GM21390 (cell line): ENCODE data around the gene LRP5.
"Not testable (repeated sequence)": the region's sequence is repeated elsewhere in the genome, so short reads cannot be mapped to it uniquely, and the experiment has no call there.

ENCODE experiments used
- ATAC-seq: cut with Tn5 transposase; IDR thresholded peaks from one replicate; pipeline ENCODE4 v1.9.1; 2021; ENCODE audit not compliant: unreplicated experiment

LRP5 gene

DNA sequence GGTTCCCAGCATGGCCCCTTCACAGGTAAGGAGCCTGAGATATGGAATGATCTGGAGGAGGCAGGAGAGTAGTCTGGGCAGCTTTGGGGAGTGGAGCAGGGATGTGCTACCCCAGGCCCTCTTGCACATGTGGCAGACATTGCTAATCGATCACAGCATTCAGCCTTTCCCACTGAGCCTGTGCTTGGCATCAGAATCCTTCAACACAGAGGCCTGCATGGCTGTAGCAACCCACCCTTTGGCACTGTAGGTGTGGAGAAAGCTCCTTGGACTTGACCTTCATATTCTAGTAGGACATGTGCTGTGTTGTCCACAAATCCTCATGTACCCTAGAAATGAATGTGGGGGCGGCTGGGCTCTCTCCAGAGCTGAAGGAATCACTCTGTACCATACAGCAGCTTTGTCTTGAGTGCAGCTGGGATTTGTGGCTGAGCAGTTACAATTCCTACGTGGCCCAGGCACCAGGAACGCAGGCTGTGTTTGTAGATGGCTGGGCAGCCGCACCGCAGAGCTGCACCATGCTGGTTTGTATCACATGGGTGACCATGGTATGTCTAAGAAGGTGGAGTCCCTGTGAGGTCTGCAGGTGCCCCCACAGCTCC is 126.4 kb downstream of the LRP5 start:
- ATAC-seq, result no peak

DNA sequence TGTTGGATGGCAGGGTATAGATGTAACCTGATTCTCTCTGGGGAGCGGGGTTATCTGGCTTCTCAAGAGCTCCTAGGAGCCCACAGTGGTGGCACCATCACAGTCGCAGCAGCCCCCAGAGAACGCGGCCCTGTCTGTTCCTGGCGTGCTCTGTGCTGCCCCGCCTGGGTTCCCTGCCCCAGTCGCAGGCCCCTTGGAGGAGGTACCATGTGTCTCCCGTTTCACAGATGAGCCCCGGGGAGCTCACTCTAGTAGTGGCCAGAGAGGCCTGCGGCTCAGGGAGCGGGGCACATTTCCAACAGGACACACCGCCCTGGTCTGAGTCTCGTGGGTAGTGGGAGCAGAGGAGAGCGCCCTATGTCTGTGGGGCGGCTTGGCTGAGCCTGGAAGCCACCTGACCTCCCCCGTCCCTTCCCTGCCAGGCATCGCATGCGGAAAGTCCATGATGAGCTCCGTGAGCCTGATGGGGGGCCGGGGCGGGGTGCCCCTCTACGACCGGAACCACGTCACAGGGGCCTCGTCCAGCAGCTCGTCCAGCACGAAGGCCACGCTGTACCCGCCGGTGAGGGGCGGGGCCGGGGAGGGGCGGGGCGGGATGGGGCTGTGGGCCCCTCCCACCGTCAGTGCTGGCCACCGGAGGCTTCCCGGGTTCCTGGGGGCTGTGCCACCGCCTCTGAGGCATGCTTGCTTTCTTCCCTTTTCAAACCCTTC is 127.1 kb downstream of the LRP5 start:
- no peak for ATAC-seq

DNA sequence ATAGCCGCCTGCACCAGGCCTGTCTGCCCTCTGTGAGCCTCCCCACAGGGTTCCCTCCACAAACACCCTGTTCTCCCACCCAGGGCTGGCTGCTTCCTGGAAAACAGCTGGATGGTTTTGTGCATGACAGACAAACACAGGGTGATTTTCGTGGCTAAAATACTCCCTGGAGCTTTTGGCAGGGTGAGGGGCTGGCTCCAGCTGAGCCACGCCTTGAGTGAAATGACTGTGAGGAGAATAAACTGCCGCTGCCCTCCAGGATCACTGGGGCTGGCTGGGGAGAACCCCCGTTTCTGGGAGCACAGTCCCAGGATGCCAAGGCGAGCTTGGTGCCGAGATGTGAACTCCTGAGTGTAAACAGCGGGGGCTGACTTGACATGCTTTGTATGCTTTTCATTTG is 127.8 kb downstream of the LRP5 start:
- no peak for ATAC-seq

DNA sequence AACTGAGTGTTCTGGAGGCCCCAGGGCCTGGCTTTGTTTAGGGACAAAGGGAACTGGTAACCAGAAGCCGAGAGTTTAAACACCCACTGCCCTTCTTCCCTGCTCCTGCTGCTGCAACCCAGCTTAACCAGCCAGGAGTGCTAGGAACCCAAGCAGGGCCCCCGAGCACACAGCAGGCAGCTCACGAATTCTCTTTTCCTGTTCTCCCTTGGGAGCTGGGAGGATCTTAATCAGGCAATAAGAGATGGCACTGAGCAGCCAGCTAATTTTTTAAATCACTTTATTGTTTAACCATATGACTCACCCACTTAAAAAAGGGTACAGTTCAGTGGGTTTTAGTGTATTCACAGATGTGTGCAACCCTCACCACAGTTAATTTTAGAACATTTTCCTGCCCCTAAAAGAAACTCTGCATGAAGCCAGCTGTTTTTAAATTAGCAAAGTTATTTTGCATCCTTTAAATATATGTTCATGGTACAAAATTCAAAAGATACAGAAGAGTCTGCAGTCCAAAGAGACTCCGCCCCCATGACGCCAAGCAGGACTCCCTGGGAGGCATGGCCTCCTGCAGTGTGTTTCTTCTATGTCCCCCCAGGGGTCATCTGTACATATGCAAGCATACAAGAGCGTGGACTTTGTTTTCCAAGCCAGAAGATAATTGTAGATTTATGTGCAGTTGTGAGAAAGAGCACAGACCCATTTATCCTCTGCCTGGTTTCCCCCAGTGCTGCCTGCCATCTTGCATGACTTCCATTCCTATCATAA is 129.3 kb downstream of the LRP5 start:
- no peak for ATAC-seq

DNA sequence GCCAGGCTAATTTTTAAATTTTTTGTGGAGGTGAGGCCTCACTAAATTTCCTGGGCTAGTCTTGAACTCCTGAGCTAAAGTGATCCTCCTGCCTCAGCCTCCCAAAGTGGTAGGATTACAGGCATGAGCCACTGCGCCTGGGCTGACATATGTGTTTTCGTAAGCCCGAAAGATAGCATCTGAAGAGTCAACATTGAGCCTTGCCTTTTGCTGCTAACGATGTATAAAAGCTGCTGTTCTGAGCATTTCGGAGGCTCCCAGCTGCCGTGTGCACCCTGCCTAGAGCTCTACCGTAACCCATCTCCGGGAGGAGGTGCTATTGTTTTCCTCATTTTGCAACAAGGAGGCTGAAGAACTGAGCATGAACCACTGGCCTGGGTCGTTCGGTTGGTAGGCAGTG is 130.0 kb downstream of the LRP5 start:
- no peak for ATAC-seq

DNA sequence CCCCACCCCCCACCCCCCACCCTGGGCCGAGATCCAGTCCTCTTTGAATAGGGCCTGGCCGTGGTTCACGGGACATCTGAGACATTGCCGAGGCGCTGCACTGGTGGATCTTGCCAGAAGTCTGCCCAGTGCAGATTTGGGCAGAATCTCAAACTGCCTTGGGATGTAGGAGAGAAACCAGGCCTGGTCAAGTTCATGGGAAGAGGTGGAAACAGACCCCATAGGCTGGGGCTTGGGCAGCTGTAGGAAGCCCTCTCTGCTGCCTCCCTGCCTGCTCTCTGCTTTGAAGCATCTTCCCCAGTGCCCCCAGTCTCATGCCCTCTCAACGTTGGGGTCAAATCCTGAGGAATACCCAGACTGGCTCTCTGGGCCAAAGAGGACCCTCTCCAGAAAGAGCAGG is 132.2 kb downstream of the LRP5 start:
- no peak for ATAC-seq

DNA sequence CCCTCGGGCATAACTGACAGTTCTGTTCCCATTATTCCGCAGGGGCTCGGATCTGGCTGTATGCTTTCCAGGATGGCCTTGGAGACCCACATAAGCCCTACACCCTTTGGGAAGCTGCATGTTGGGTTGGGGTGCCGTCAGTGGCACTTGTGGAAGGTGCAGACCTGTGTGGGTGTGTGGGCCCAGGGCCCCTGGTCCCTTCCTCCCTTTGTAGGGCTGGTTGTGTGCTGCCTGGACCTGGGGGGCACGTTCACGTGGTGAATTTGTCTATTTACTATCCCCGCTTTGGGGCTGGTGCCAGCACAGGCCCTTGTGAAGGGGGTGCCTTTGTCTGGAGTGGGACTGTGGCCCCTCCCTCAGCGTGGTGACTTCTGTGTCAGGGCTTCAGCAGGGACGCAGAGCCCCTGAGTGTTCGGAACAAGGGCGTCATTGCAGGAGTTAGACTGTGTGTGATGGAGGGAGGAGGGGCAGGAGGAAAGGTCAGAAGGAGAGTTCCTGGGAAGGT is 133.2 kb downstream of the LRP5 start:
- ATAC-seq, result no peak

DNA sequence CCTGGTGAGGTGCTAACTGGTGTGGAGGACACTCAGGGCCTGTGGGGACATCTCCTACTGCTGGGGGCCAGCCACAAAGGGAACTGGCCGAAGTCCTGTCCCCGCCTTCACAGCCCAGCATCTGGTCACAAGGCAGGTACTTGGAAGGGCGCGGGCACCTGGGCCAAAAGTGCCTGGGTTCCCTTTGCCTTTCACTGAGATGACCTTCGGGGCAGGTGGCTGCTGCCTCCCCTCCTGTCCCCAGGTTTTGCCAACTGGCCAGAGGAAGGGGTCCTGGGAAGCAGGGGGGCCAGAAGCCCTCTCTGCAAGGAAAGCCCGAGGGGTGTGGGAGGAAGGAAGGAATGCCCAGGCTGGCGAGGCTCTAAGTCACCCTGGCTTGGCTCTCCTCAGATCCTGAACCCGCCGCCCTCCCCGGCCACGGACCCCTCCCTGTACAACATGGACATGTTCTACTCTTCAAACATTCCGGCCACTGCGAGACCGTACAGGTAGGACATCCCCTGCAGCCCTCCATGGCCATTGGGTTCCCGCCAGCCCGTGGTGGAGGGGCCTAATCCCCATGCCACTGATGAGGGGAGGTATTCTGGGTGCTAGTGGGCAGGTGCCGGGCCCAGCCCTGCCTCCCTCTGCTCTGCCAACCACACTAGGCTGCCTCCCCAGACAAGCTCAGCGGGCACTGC is 133.8 kb downstream of the LRP5 start:
- no peak for ATAC-seq

DNA sequence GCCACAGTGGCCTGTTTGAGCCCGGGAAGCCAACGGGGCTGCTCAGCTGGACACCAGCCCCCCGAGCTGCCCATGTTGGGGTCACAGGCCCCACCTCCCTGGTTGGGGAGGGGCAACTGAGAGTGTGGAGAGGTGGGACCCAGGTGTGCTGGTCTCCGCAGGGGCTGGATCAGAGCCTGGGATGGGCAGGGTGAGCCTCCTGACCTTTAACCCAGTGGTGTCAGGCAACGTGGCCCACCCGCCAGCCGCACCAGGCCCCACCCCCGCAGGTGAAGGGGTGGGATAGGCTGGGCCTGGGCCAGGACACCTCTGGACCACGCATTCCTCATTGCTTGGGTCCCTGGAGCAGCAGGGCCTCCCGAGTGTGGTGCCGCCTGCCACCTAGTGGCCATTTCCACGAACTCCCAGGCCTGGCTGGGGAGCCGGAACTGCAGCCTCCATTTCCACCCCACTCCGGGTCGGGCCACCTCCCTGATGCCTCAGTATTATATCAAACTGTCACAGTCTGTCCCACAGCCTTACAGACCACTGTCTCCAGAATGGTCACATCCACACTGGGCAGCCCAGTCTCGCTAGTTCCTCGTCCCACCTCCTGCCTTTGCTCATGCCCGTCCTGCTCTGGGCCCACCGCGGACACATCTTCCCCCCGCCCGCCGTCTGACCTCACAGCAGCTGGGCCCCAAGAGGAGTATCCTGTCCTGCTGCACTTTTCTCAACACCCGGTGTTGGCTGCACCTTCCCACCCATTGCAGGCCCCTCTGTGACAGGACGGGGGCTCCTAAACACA is 134.8 kb downstream of the LRP5 start:
- peak; percentile 67 for ATAC-seq

DNA sequence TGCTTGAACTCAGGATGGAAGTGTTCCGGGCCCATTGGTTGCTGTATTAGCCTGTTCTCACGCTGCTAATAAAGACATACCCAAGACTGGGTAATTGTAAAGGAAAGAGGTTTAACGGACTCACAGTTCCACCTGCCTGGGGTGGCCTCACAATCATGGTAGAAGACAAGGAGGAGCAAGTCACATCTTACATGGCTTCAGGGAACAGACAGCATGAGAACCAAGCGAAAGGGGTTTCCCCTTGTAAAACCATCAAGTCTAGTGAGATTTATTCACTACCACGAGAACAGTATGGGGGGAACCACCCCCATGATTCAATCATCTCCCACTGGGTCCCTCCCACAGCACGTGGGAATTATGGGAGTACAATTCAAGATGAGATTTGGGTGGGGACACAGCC is 135.5 kb downstream of the LRP5 start:
- not testable (repeated sequence) for ATAC-seq

DNA sequence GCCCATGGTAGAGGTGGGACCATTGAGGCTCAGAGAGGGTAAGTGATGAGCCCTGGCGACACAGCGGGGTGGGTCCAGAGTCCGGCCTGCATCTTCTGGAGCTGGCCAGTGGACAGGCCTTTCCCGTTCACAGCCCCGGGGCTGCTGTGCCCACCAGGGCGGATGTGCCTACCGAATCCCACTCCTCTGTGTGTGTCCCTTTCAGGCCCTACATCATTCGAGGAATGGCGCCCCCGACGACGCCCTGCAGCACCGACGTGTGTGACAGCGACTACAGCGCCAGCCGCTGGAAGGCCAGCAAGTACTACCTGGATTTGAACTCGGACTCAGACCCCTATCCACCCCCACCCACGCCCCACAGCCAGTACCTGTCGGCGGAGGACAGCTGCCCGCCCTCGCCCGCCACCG is 136.2 kb downstream of the LRP5 start:
- ATAC-seq, result no peak

DNA sequence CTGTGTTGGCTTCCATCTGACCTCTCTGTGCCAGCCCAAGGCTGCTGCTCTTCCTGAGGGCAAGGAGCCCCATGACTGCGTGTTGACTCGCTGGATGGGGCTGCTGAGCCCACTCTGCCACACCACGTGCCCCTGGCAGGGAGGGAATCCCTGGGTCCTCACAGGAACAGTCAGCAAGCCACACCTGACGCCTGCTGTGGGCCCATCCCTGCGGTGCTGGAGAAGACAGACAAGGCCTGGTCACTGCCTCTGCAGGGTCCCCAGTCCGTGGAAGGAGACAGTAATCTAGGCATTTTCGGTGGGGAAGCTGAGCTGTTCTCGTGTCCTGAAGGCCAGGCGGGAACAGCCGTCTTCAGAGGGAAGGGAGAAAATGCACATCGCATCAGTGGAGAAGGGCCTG is 137.6 kb downstream of the LRP5 start:
- no peak for ATAC-seq

DNA sequence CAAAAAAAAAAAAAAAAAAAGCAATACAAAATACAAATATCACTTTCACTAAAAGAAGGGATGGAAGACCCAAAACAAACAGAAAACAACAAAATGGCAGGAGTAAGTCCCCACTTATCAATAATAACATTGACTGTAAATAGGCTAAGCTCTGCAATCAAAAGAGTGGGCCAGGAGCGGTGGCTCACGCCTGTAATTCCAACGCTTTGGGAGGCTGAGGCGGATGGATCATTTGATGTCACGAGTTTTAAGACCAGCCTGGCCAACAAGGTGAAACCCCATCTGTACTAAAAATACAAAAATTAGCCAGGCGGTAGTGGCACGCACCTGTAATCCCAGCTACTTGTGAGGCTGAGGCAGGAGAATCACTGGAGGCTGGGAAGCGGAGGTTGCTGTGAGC is 138.3 kb downstream of the LRP5 start:
- ATAC-seq, result no peak

DNA sequence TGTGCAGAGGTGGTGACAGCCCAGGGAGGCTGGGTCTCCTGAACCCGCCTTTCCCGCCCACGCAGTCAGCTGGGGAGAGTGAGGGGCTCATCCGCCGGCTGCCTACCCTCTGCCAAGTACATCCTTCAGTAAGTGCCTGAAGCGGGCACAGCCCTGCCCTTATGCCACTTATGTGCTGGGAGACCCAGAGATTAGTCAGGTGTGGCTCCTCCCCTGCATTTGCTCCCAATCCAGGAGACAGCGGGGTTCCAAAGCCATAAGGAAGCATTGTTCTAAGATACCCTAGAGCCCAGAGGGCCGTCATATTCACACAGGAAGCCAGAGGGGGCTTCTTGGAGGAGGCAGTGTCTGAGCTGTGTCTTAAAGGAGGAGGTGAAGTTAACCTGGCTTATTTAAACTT is 142.4 kb downstream of the LRP5 start:
- ATAC-seq, result no peak

DNA sequence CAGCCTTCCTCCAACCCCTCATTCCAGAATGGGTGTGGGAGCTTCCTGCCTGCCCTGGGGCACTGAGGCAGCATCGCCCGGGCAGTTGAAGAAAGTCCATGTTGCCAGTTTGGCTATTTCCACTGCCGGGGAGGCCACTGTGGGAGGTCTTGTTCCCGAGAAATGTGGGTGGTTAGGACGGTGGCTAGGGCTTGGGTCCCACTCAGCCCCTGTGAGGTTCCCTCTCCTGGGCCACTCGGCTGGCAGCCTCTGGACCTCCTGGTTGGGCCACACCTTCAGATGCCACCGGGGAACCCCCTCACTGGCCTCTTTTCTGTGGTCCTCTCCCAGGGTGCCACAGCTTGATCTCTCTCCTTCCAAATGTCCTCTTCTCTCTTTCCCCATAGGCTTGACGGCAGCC is 143.1 kb downstream of the LRP5 start:
- ATAC-seq, result no peak

DNA sequence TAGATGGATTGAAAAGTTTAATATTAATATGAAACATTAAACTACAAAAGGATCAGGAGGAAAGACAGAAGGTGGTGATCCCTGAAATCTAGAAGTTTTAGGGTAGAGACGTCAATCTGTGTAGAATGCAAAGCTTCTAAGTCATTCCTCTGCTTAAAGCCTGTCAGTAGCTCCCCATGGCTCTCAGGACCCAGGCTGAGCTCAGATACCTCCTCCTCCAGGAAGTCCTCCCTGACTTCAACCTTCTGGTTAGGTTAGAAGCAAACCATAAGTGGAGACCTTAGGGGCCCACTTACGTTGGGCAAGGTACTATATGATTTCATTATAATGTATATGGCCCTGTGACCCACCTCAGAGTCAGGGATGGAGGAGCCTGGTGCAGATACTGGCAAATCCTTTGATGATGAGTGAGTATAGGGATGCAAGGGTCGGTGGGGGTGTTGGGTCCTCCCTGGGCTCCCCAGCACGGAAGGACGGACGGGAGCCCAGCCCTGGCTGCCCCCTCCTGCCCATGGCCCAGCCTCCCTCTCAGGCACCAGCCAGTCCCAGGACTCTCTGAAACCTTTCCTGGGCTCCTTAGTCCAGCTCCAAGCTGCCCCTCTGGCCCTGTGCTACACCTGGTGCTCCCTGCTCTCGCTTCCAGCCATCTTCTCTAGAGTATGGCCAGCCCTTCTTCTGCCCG is 145.0 kb downstream of the LRP5 start:
- ATAC-seq, result no peak

DNA sequence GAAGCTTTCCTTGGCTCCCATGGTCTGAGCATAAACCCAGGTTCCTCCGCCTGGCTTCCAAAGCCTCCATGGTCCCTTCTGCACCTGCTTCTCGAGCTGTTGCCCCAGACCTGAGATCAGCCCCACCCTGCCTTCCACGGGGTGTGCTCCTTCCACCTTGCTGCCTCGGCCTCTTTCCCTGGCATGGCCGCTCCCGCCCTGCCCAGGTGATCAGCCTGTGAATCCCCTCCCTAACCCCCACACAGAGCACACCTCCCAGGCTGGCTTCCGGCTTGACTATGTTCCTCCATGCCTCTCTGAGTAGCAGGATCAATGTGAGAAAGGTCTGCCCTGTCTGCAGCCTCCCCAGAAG is 145.5 kb downstream of the LRP5 start:
- ATAC-seq, result no peak

DNA sequence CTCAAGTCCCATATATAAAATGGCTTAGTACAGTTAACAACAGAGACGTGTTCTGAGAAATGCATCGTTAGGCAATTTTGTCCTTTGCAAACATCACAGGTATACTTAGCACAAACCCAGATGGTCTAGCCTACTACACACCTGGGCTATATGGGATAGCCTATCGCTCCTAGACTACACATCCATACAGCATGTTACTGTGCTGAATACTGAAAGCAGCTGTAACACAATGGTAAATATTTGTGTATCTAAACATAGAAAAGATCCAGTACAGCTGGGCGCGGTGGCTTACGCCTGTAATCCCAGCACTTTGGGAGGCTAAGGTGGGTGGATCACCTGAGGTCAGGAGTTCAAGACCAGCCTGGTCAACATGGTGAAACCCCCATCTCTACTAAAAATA is 145.9 kb downstream of the LRP5 start:
- not testable (repeated sequence) for ATAC-seq

DNA sequence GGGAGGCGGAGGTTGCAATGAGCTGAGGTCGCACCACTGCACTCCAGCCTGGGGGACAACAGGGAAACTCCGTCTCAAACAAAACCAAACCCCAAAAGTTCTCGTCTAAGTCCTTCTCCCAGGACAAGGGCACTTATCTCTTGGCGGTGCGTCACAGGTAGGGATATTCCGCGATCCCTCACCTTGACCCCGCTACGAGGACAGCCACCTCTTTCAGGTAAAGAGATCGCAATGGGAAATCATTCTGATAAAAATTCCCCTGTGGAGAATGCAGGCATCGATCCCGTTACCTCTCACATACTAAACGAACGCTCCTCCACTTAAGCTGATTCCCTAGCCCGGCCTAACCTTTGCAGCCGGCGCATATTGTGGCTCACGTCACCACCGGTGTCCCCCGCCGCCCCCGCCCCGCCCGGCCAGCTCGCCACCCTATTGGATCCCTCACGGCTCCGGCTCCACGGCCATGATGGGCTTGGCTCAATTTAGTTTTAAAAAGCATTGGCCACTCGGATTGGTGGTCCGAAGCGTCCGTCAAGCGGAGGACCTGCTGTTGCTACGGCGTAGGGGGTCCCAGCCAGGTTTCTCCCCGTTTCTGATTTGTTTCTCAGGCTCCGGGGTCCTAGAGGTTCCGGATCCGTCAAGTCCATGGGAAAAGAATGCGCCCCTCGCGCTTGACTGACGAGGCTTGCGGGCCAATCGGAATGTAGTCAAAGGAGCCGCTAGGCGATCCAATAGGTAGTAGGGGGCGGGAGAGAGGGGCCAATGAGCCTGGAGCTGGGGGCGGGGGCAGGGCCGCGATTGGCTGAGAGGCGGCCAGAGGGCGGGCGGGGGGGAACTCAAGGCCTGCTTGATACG is 147.7 kb downstream of the LRP5 start:
- peak; percentile 81 for ATAC-seq
